ENCODE measurements around the gene CHST4. TPM values are rescaled to one million over a fixed set of nuclear protein-coding genes. Genes with fewer than 3 reads are reported as not detected.
A peak's percentile ranks its signal among the peaks of the same experiment; 100 is the strongest.

Gene CHST4
- total and polyA plus RNA-seq, 2 donors from 2014 or later, result not detected

DNA sequence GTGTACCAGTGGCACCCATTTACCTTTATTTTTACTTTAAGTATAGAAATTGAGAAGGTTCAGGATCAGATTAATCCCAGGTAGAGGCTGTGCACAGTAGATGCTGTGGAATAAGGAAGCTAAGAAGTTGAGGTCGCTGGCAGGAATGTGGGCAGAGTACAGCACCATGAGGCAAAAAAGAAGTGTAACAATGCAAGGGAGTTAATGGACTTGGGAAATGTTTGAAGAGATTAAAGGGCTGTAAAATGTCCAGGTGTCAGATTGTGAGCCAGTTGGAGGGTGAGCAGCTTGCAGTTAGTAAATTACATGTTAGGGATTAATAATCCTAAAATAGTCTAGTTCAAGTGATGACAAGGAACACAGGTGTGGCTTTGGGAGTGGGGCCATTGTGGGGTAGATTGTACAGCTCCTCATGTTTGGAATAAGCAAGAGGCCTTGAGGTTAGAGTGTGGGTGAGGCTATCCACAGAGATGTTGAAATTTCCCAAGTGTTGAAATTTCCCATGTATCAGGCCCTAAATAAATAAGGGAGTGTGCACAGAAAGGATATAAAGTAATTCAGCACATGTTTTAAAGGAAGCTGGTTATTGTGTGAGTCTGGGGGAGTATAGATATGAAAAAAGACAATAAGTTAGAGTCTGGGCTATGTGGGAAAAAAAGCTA, 29.1 kb downstream of the CHST4 start:
- Histone ChIP-seq H3K9ac (ENCODE audit: low read length in 3 of 3) (no peak overlapping the region), H3K27me3 (ENCODE audit: control insufficient read depth, insufficient read depth, low read length) (no peaks in the 10 kb centered on the region), H3K4me1 (ENCODE audit: control insufficient read depth in 2 of 3, insufficient read depth in 2 of 3, low read depth in 1 of 3, low read length in 3 of 3) (no peaks in the 10 kb centered on the region), H3K4me3 (ENCODE audit: low read length in 3 of 3) (no peak overlapping the region), H3K27ac (ENCODE audit: low read depth in 2 of 2, low read length in 2 of 2) (no peak overlapping the region), H3K9me3 (ENCODE audit: control insufficient read depth in 2 of 3, insufficient read depth in 1 of 3, low read length in 3 of 3) (no peaks in the 10 kb centered on the region), H3K36me3 (ENCODE audit: control insufficient read depth in 2 of 3, insufficient read depth in 3 of 3, low read length in 3 of 3) (no peaks in the 10 kb centered on the region)
- DNase-seq, result no peak
- no peak for FAIRE-seq
- intact Hi-C loops (cut with DNase I), result no loop called here
- TF ChIP-seq, protein P1, sequence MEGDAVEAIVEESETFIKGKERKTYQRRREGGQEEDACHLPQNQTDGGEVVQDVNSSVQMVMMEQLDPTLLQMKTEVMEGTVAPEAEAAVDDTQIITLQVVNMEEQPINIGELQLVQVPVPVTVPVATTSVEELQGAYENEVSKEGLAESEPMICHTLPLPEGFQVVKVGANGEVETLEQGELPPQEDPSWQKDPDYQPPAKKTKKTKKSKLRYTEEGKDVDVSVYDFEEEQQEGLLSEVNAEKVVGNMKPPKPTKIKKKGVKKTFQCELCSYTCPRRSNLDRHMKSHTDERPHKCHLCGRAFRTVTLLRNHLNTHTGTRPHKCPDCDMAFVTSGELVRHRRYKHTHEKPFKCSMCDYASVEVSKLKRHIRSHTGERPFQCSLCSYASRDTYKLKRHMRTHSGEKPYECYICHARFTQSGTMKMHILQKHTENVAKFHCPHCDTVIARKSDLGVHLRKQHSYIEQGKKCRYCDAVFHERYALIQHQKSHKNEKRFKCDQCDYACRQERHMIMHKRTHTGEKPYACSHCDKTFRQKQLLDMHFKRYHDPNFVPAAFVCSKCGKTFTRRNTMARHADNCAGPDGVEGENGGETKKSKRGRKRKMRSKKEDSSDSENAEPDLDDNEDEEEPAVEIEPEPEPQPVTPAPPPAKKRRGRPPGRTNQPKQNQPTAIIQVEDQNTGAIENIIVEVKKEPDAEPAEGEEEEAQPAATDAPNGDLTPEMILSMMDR (IDR thresholded peaks at IDR 0.05; ENCODE audit: borderline replicate concordance, extremely low read depth, insufficient read depth), result no peak

DNA sequence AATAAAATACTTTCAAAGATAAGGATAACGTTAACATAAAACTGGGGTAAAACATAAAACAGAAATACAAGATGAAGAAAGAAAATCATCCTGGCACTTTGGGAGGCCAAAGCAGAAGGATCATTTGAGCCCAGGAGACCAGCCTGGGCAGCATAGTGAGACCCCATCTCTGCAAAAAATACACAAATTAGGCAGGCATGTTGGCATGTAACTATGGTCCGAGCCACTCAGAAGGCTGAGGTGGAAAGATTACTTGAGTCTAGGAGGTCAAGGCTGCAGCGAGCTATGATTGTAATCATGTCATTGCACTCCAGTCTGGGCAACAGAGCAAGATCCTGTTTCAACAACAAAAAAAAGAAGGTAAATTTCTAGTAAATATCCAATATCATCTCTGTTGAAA, 31.1 kb downstream of the CHST4 start:
- Histone ChIP-seq H3K4me3 (ENCODE audit: low read length in 3 of 3) (no peak overlapping the region), H3K9me3 (ENCODE audit: control insufficient read depth in 2 of 3, insufficient read depth in 1 of 3, low read length in 3 of 3) (no peaks in the 10 kb centered on the region), H3K9ac (ENCODE audit: low read length in 3 of 3) (no peak overlapping the region), H3K27me3 (ENCODE audit: control insufficient read depth, insufficient read depth, low read length) (no peaks in the 10 kb centered on the region), H3K27ac (ENCODE audit: low read depth in 2 of 2, low read length in 2 of 2) (no peak overlapping the region), H3K4me1 (ENCODE audit: control insufficient read depth in 2 of 3, insufficient read depth in 2 of 3, low read depth in 1 of 3, low read length in 3 of 3) (no peaks in the 10 kb centered on the region), H3K36me3 (ENCODE audit: control insufficient read depth in 2 of 3, insufficient read depth in 3 of 3, low read length in 3 of 3) (no peaks in the 10 kb centered on the region)
- TF ChIP-seq, protein P1 (IDR thresholded peaks at IDR 0.05; ENCODE audit: borderline replicate concordance, extremely low read depth, insufficient read depth), result no peak
- intact Hi-C loops (cut with DNase I), result no loop called here
- FAIRE-seq (no peak), DNase-seq (no peak)

DNA sequence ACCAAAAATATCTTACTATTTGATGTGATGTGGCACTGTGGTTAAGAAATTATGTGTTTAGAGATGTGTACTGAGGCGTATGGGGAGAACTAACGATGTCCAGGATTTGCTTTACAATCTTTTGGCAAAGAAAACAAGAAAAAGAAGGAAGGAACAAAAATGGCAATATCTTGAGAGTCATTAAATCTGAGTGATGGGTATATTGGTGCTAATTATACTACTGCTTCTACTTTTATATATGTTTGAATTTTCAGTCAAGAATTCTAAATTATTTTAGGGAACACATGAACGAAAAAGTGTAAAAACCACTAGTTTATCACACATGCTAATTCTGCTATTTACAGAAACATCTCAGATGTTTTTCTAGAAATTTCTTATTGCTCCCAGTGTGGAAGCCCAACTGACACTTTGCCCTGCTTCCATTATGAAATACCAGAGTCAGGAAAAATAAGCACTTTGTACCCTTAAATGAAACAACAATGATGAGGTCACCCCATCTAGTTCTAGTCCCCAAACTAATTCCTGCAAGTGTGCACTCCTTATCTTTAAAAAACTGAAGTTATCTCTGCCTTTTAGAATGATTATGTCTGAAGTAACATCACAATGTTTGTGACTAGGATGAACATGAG, 31.8 kb downstream of the CHST4 start:
- Histone ChIP-seq H3K27ac (ENCODE audit: low read depth in 2 of 2, low read length in 2 of 2) (no peak overlapping the region), H3K4me3 (ENCODE audit: low read length in 3 of 3) (no peak overlapping the region), H3K9ac (ENCODE audit: low read length in 3 of 3) (no peak overlapping the region), H3K9me3 (ENCODE audit: control insufficient read depth in 2 of 3, insufficient read depth in 1 of 3, low read length in 3 of 3) (no peaks in the 10 kb centered on the region), H3K27me3 (ENCODE audit: control insufficient read depth, insufficient read depth, low read length) (no peaks in the 10 kb centered on the region), H3K36me3 (ENCODE audit: control insufficient read depth in 2 of 3, insufficient read depth in 3 of 3, low read length in 3 of 3) (no peaks in the 10 kb centered on the region), H3K4me1 (ENCODE audit: control insufficient read depth in 2 of 3, insufficient read depth in 2 of 3, low read depth in 1 of 3, low read length in 3 of 3) (no peaks in the 10 kb centered on the region)
- FAIRE-seq, result no peak
- intact Hi-C loops (cut with DNase I), result no loop called here
- TF ChIP-seq, protein P1 (IDR thresholded peaks at IDR 0.05; ENCODE audit: borderline replicate concordance, extremely low read depth, insufficient read depth), result no peak
- peak in 1 of 5 donors; percentile 1 for DNase-seq

All from kidney (tissue), 14 donors.